Choroid plexus epithelial cell (primary cell): Measurements from ENCODE around the gene GET4.
"Not testable (repeated sequence)": the region's sequence is repeated elsewhere in the genome, so short reads cannot be mapped to it uniquely, and the experiment has no call there.

Experiments
- DNase-seq: peaks from one replicate; pipeline ENCODE4 v3.0.0-alpha.2; 2010; ENCODE audit warnings: low read depth
- H3K4me3 ChIP-seq: 2 replicates; pipeline ENCODE4 v1.5.1; 2011; ENCODE audit warnings: low read depth, mild to moderate bottlenecking, control low read depth, low read length, moderate library complexity
- CTCF ChIP-seq: conservative IDR thresholded peaks from 2 replicates; pipeline ENCODE4 v1.5.1; 2011; ENCODE audit warnings: low read depth, mild to moderate bottlenecking, control low read depth, inconsistent platforms, low read length, moderate library complexity

The GET4 gene

GRCh38 chr7:937856-938484, 61.6 kb downstream of the GET4 start:
- no peak for DNase-seq
- no peak for TF ChIP-seq CTCF

DNA sequence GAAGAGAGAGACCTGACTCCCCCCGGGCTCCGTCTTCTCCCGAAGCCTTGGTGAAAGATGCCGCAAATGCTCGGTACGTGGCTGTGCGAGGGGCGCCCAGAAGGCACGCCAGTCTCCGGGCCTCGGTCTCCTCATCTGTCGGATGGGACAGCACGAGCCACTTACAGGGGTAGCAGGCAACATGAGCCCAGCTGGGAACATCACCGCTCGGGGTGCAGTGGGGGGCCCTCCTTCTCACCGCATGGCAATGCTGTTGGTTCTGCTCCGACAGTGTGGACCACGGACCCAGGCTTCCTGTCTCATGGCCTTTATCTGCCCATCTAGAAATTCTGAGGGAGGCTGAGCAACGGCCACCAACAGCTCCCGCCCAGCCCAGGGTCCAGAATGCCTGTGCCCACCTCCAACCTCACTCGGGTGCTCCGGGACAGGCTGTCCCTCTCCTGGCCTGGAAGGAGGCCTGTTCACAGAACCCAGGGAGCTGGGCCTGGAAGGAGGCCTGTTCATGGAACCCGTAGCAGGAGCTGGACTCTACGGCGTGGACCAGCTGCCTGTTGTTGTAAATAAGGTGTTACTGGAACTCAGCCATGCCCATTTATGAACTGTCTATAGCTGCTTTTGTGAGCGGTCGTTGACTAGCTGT, 62.3 kb downstream of the GET4 start:
- no peak overlapping the region for H3K4me3 ChIP-seq
- TF ChIP-seq CTCF, result no peak
- no peak for DNase-seq

More at GRCh38 chr7:937856-938484, 61.6 kb downstream of the GET4 start:
- H3K4me3 ChIP-seq, result no peak overlapping the region

DNA sequence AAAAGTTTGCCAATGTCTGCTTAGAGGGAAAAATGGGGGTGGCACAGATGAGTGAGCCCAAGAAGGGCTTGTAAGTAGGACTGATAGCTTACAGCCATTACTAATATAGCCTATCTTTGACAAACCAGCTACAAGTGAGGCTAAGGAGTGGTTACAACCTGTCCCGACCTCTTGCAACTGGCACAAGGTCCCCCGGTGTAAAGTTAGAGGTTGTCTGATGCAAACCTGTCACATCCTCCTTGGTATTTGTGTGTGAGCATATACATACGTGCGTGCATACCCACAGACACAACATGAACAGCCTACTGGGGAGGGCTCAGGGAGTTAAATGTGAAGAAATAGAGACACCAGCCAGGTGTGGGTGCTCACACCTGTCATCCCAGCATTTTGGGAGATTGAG, 63.5 kb downstream of the GET4 start:
- no peak for TF ChIP-seq CTCF
- no peak for DNase-seq
- no peak overlapping the region for H3K4me3 ChIP-seq

DNA sequence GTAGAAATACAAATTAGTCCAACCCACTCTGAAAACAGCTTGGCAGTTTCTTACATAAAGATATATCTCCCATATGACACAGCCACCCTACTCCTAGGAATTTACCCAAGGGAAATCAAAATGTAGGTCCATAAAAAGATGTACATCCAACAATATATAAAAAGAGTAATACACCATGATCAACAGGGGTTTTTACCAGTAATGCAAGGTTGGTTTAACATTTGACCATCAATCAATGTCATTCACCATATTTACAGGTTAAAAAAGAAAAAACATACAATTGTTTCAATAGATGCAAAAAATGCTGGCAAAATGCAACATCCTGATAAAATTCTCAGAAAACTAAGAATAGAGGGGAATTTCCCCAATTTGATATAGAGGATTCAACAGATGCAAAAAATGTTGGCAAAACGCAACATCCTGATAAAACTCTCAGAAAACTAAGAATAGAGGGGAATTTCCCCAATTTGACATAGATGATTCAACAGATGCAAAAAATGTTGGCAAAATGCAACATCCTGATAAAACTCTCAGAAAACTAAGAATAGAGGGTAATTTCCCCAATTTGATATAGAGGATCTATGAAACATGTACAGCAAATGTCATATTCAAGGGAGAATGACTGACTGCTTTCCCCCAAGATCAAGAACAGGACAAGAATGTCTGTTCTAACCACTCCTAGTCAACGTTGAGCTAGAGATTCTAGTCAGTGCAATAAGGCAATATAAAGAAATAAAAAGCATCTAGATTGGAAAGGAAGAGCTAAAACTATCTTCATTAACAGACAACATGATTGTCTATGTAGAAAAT, 64.5 kb downstream of the GET4 start:
- no peak for DNase-seq
- no peak for TF ChIP-seq CTCF
- no peak overlapping the region for H3K4me3 ChIP-seq

- H3K4me3 ChIP-seq, DNase-seq: not testable (repeated sequence)
Observed at GRCh38 chr7:943793-944192, 67.4 kb downstream of the GET4 start.

- no peak for TF ChIP-seq CTCF
- DNase-seq, result no peak
- no peak overlapping the region for H3K4me3 ChIP-seq
Observed at GRCh38 chr7:944744-945143, 68.4 kb downstream of the GET4 start.

DNA sequence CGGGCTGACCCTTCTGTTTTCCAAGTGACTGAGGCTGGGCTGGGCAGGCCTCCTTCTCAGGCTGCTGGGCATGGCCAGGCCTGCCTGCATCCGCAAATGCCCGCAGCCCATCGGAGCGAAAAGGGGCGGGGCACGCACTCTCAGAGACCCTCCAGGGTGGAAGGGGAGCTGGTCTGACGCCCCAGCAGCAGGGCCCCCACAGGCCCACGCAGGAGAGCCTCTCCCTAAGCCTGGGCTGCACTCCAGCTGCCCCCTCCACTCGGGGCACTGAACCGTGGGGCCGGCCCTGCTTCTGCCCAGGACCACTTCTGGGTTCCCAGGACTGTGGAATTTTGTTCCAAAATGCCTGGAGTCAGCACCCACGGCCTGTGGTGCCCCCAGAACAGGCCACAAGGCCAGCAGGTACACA, 68.8 kb downstream of the GET4 start:
- H3K4me3 ChIP-seq, result no peak overlapping the region
- no peak for DNase-seq
- TF ChIP-seq CTCF, result no peak
